ENCODE results near the gene CIP2A. TPM values are rescaled to one million over a fixed set of nuclear protein-coding genes. Genes with fewer than 3 reads are reported as not detected.

The CIP2A gene
- total and polyA plus RNA-seq, 2 experiments from 2014 or later: 48.1 to 63.5 TPM

GRCh38 chr3:108503722-108504121, 85.5 kb downstream of the CIP2A start (continued):
- TF ChIP-seq, protein P1, sequence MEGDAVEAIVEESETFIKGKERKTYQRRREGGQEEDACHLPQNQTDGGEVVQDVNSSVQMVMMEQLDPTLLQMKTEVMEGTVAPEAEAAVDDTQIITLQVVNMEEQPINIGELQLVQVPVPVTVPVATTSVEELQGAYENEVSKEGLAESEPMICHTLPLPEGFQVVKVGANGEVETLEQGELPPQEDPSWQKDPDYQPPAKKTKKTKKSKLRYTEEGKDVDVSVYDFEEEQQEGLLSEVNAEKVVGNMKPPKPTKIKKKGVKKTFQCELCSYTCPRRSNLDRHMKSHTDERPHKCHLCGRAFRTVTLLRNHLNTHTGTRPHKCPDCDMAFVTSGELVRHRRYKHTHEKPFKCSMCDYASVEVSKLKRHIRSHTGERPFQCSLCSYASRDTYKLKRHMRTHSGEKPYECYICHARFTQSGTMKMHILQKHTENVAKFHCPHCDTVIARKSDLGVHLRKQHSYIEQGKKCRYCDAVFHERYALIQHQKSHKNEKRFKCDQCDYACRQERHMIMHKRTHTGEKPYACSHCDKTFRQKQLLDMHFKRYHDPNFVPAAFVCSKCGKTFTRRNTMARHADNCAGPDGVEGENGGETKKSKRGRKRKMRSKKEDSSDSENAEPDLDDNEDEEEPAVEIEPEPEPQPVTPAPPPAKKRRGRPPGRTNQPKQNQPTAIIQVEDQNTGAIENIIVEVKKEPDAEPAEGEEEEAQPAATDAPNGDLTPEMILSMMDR (conservative IDR thresholded peaks at IDR 0.05; ENCODE audit: low read depth in 2 of 2): no peak

GRCh38 chr3:108501535-108501934, 87.7 kb downstream of the CIP2A start:
- no peak for TF ChIP-seq JUNB (IDR thresholded peaks at IDR 0.05; ENCODE audit: unreplicated experiment)
- TF ChIP-seq EZH2 (IDR thresholded peaks at IDR 0.05; ENCODE audit: low read depth, unreplicated experiment): no peak
- TF ChIP-seq ZNF114 (CRISPR knock-in tag; IDR thresholded peaks at IDR 0.05): no peak
- TF ChIP-seq, protein P2, sequence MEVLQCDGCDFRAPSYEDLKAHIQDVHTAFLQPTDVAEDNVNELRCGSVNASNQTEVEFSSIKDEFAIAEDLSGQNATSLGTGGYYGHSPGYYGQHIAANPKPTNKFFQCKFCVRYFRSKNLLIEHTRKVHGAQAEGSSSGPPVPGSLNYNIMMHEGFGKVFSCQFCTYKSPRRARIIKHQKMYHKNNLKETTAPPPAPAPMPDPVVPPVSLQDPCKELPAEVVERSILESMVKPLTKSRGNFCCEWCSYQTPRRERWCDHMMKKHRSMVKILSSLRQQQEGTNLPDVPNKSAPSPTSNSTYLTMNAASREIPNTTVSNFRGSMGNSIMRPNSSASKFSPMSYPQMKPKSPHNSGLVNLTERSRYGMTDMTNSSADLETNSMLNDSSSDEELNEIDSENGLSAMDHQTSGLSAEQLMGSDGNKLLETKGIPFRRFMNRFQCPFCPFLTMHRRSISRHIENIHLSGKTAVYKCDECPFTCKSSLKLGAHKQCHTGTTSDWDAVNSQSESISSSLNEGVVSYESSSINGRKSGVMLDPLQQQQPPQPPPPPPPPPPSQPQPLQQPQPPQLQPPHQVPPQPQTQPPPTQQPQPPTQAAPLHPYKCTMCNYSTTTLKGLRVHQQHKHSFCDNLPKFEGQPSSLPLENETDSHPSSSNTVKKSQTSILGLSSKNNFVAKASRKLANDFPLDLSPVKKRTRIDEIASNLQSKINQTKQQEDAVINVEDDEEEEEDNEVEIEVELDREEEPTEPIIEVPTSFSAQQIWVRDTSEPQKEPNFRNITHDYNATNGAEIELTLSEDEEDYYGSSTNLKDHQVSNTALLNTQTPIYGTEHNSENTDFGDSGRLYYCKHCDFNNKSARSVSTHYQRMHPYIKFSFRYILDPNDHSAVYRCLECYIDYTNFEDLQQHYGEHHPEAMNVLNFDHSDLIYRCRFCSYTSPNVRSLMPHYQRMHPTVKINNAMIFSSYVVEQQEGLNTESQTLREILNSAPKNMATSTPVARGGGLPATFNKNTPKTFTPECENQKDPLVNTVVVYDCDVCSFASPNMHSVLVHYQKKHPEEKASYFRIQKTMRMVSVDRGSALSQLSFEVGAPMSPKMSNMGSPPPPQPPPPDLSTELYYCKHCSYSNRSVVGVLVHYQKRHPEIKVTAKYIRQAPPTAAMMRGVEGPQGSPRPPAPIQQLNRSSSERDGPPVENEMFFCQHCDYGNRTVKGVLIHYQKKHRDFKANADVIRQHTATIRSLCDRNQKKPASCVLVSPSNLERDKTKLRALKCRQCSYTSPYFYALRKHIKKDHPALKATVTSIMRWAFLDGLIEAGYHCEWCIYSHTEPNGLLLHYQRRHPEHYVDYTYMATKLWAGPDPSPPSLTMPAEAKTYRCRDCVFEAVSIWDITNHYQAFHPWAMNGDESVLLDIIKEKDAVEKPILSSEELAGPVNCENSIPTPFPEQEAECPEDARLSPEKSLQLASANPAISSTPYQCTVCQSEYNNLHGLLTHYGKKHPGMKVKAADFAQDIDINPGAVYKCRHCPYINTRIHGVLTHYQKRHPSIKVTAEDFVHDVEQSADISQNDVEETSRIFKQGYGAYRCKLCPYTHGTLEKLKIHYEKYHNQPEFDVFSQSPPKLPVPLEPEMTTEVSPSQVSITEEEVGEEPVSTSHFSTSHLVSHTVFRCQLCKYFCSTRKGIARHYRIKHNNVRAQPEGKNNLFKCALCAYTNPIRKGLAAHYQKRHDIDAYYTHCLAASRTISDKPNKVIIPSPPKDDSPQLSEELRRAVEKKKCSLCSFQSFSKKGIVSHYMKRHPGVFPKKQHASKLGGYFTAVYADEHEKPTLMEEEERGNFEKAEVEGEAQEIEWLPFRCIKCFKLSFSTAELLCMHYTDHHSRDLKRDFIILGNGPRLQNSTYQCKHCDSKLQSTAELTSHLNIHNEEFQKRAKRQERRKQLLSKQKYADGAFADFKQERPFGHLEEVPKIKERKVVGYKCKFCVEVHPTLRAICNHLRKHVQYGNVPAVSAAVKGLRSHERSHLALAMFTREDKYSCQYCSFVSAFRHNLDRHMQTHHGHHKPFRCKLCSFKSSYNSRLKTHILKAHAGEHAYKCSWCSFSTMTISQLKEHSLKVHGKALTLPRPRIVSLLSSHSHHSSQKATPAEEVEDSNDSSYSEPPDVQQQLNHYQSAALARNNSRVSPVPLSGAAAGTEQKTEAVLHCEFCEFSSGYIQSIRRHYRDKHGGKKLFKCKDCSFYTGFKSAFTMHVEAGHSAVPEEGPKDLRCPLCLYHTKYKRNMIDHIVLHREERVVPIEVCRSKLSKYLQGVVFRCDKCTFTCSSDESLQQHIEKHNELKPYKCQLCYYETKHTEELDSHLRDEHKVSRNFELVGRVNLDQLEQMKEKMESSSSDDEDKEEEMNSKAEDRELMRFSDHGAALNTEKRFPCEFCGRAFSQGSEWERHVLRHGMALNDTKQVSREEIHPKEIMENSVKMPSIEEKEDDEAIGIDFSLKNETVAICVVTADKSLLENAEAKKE (CRISPR knock-in tag; IDR thresholded peaks at IDR 0.05): no peak
- TF ChIP-seq, protein P1 (conservative IDR thresholded peaks at IDR 0.05; ENCODE audit: low read depth in 2 of 2): no peak
- TF ChIP-seq POLR2AphosphoS5 (IDR thresholded peaks at IDR 0.05; ENCODE audit: low read depth): no peak
- no peak for TF ChIP-seq NANOG (IDR thresholded peaks at IDR 0.05; ENCODE audit: borderline replicate concordance)
- no peak for TF ChIP-seq EZH2phosphoT487 (IDR thresholded peaks at IDR 0.05; ENCODE audit: unreplicated experiment)
- no peak for ATAC-seq

More at GRCh38 chr3:108501535-108501934, 87.7 kb downstream of the CIP2A start:
- Histone ChIP-seq H3K27ac (ENCODE audit: low read depth) (no peak overlapping the region), H4K20me1 (replicated peaks; ENCODE audit: insufficient read depth) (no peaks in the 10 kb centered on the region), H3K9me2 (ENCODE audit: insufficient read depth) (no peaks in the 10 kb centered on the region), H3K36me3 (ENCODE audit: insufficient read depth) (no peaks in the 10 kb centered on the region), H3K27me3 (ENCODE audit: insufficient read depth) (no peaks in the 10 kb centered on the region), H3K79me2 (replicated peaks; ENCODE audit: insufficient read depth) (no peaks in the 10 kb centered on the region), H2AFZ (no peak overlapping the region), H3F3A (replicated peaks; ENCODE audit: low read depth) (no peaks in the 10 kb centered on the region), H3K4me1 (ENCODE audit: insufficient read depth) (no peaks in the 10 kb centered on the region), H3K4me3 (no peak overlapping the region), H3K4me2 (no peak overlapping the region)
- no peak for DNase-seq (ENCODE audit: low spot score)
- H3K4me3 Mint-ChIP-seq: no peak overlapping the region
- H3K27ac Mint-ChIP-seq: no peak overlapping the region
- no peaks in the 10 kb centered on the region for H3K9me3 Mint-ChIP-seq
- no peaks in the 10 kb centered on the region for H3K36me3 Mint-ChIP-seq (ENCODE audit: low read depth)
- no peaks in the 10 kb centered on the region for H3K4me1 Mint-ChIP-seq
- H3K27me3 Mint-ChIP-seq (ENCODE audit: insufficient read depth, low read depth, poor library complexity): no peaks in the 10 kb centered on the region

Measured in GM23338 (cell line).